GM12891 (cell line): ENCODE results near the gene CANT1.

Source experiments
- PAX5 ChIP-seq: IDR thresholded peaks from 2 replicates; pipeline ENCODE4 v1.6.1; 2011; ENCODE audit warnings: low read length, moderate library complexity, mild to moderate bottlenecking; ENCODE audit not compliant: insufficient read depth, severe bottlenecking
- POLR2A ChIP-seq: IDR thresholded peaks from 2 replicates; pipeline ENCODE4 v1.6.1; 2011; ENCODE audit warnings: low read depth, low read length, control low read depth
- POLR2AphosphoS5 ChIP-seq: IDR thresholded peaks from 2 replicates; pipeline ENCODE4 v1.6.1; 2011; ENCODE audit warnings: low read depth, low read length, control low read depth
- TAF1 ChIP-seq: IDR thresholded peaks from 2 replicates; pipeline ENCODE4 v1.6.1; 2011; ENCODE audit warnings: low read depth, low read length, control low read depth

- TF ChIP-seq POLR2AphosphoS5 (no peak), POLR2A (no peak), PAX5 (no peak), TAF1 (no peak)
Measured at GRCh38 chr17:79052131-79052530, 42.6 kb upstream of the CANT1 start.
